ENCODE data around the gene TFDP3.

TFDP3 gene

GRCh38 chrX:133185119-133185518 lies 33.0 kb downstream of the TFDP3 start:
- no peak for DNase-seq

GRCh38 chrX:133183806-133184205 lies 34.3 kb downstream of the TFDP3 start:
- no peak for DNase-seq

- no peak for DNase-seq
Observed at GRCh38 chrX:133179500-133179899, 38.7 kb downstream of the TFDP3 start.

- DNase-seq: no peak
Observed at GRCh38 chrX:133177202-133177601, 41.0 kb downstream of the TFDP3 start.

- no peak for DNase-seq
Observed at GRCh38 chrX:133175605-133176004, 42.5 kb downstream of the TFDP3 start.

- DNase-seq: no peak
Observed at GRCh38 chrX:133175162-133175561, 43.0 kb downstream of the TFDP3 start.

- DNase-seq: peak; percentile 2
Observed at GRCh38 chrX:133171962-133172708, 46.0 kb downstream of the TFDP3 start.
